Left ventricle myocardium inferior (tissue), 1 donor: ENCODE data around the gene CEP162. TPM values are rescaled to one million over a fixed set of nuclear protein-coding genes. Genes with fewer than 3 reads are reported as not detected.
"Not testable (repeated sequence)": the region's sequence is repeated elsewhere in the genome, so short reads cannot be mapped to it uniquely, and the experiment has no call there.

Experiments
- DNase-seq: peaks from one replicate; pipeline ENCODE4 v3.0.0-alpha.2; 2020
- H3K27ac ChIP-seq: fragments of 200-600 bp; replicated peaks from 2 replicates; pipeline ENCODE4 v1.8.0; 2021
- H3K27me3 ChIP-seq: fragments of 200-600 bp; 2 replicates; pipeline ENCODE4 v1.8.0; 2021; ENCODE audit warnings: low read depth
- H3K36me3 ChIP-seq: fragments of 200-600 bp; 2 replicates; pipeline ENCODE4 v1.8.0; 2021
- H3K4me1 ChIP-seq: fragments of 200-600 bp; 2 replicates; pipeline ENCODE4 v1.8.0; 2021
- H3K4me3 ChIP-seq: fragments of 200-600 bp; 2 replicates; pipeline ENCODE4 v1.8.0; 2021; ENCODE audit warnings: mild to moderate bottlenecking, moderate library complexity
- H3K9me3 ChIP-seq: fragments of 200-600 bp; replicated peaks from 2 replicates; pipeline ENCODE4 v1.8.0; 2021
- CTCF ChIP-seq: fragments of 200-600 bp; IDR thresholded peaks from 2 replicates; pipeline ENCODE4 v1.8.0; 2021; ENCODE audit warnings: antibody characterized with exemption, mild to moderate bottlenecking, borderline replicate concordance
- intact Hi-C: fragments of 100-400 bp; cut with micrococcal nuclease; formaldehyde crosslinking; loops from one replicate; pipeline ENCODE4 v1.11.0; 2022
- total RNA-seq: library from RNA; stranded (reverse); fragmentation: NEBNext Ultra II Directional; extraction: Animal tissue kit (Norgen Biotek cat#: 25700); gene quantifications from one replicate; pipeline ENCODE4 v1.2.1, GENCODE V29; 2021
- donor health status: DM: no; HTN: yes; CAD: no; lungs with severe emphysema.

CEP162 gene
- total RNA-seq, 1 donor from 2014 or later, result 4.0 TPM

- Histone ChIP-seq H3K4me3 (no peak overlapping the region), H3K27ac (no peak overlapping the region), H3K9me3 (no peaks in the 10 kb centered on the region), H3K27me3 (no peaks in the 10 kb centered on the region), H3K4me1 (peaks cover 20% of the 10 kb centered on the region), H3K36me3 (peaks cover 31% of the 10 kb centered on the region)
- DNase-seq, result no peak
- intact Hi-C loops, result no loop called here
- TF ChIP-seq CTCF, result no peak
These were observed 61.0 kb downstream of the CEP162 start for GRCh38 chr6:84166395-84166794.

- H3K9me3 ChIP-seq, H3K27me3 ChIP-seq, H3K4me1 ChIP-seq, H3K4me3 ChIP-seq, DNase-seq, intact Hi-C loops, H3K27ac ChIP-seq: not testable (repeated sequence)
- peaks cover 35% of the 10 kb centered on the region for H3K36me3 ChIP-seq
These were observed 63.1 kb downstream of the CEP162 start for GRCh38 chr6:84164328-84164727.

GRCh38 chr6:84161190-84161589 lies 66.3 kb downstream of the CEP162 start:
- DNase-seq, result no peak
- Histone ChIP-seq H3K27ac (no peak overlapping the region), H3K36me3 (peaks cover 37% of the 10 kb centered on the region), H3K9me3 (no peaks in the 10 kb centered on the region), H3K4me3 (no peak overlapping the region), H3K4me1 (peaks cover 5% of the 10 kb centered on the region), H3K27me3 (no peaks in the 10 kb centered on the region)
- TF ChIP-seq CTCF, result no peak
- intact Hi-C loops, result no loop called here

- no peak overlapping the region for H3K4me3 ChIP-seq
- no peak for DNase-seq
- peaks cover 5% of the 10 kb centered on the region for H3K4me1 ChIP-seq
- H3K36me3 ChIP-seq, result peaks cover 68% of the 10 kb centered on the region
- intact Hi-C loops, result no loop called here
- no peaks in the 10 kb centered on the region for H3K27me3 ChIP-seq
- no peak for TF ChIP-seq CTCF
- H3K27ac ChIP-seq, result no peak overlapping the region
- H3K9me3 ChIP-seq, result no peaks in the 10 kb centered on the region
These were observed 71.1 kb downstream of the CEP162 start for GRCh38 chr6:84156306-84156705.

- Histone ChIP-seq H3K4me3 (no peak overlapping the region), H3K27me3 (no peaks in the 10 kb centered on the region), H3K9me3 (no peaks in the 10 kb centered on the region), H3K27ac (no peak overlapping the region), H3K4me1 (no peaks in the 10 kb centered on the region), H3K36me3 (peaks cover 54% of the 10 kb centered on the region)
- TF ChIP-seq CTCF, result no peak
- intact Hi-C loops, result no loop called here
- no peak for DNase-seq
These were observed 75.8 kb downstream of the CEP162 start for GRCh38 chr6:84151669-84152068.

GRCh38 chr6:84150705-84151104 lies 76.7 kb downstream of the CEP162 start:
- intact Hi-C loops, result no loop called here
- Histone ChIP-seq H3K36me3 (peaks cover 57% of the 10 kb centered on the region), H3K9me3 (no peaks in the 10 kb centered on the region), H3K4me1 (no peaks in the 10 kb centered on the region), H3K27me3 (no peaks in the 10 kb centered on the region), H3K4me3 (no peak overlapping the region), H3K27ac (no peak overlapping the region)
- no peak for TF ChIP-seq CTCF
- DNase-seq, result no peak
